Measurements from ENCODE around the gene SETBP1. TPM values are rescaled to one million over a fixed set of nuclear protein-coding genes. Genes with fewer than 3 reads are reported as not detected.

The SETBP1 gene
- total and polyA plus RNA-seq, 9 of the 15 experiments (the other 6 are each of a cell fraction or from before 2014, with no cell fraction given): under 0.01 to 0.13 (median 0.04) TPM

DNA sequence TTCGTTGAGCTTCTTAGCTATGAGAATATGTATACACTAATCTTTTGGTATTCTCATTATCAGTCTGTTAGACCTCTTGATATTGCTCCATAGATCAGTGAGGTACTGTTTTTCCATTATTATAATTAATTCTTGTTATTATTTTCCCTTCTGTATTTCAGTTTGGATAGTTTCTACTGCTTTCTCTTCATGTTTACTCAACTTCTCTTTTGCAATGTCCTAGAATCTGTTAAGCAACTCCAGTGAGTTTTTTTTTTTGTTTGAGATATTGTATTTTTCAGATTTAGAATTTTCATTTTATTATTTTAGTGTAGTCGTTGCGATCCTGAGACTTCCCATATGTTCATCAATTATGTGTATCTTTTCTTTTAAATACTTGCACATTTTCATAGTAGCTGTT is 260.8 kb downstream of the SETBP1 start:
- DNase-seq (ENCODE audit: extremely low read depth in 1 of 4, low spot score in 3 of 4) (no peak), FAIRE-seq (no peak), ATAC-seq (no peak)
- intact Hi-C loops (cut with micrococcal nuclease): no loop called here
- in situ Hi-C loops (cut with MboI): no loop called here
- H3K4me3 ChIP-seq: no peak overlapping the region
- H3K36me3 ChIP-seq (ENCODE audit: control insufficient read depth, insufficient read depth, low read length): no peaks in the 10 kb centered on the region
- H3K4me2 ChIP-seq (ENCODE audit: insufficient read depth, low read length): no peak overlapping the region
- no peak overlapping the region for H3K9ac ChIP-seq (ENCODE audit: insufficient read depth in 1 of 2, low read depth in 2 of 2, low read length in 2 of 2)
- no peaks in the 10 kb centered on the region for H3K4me1 ChIP-seq (replicated peaks in 1 of 2; ENCODE audit: control insufficient read depth in 2 of 2, insufficient read depth in 2 of 2, low read length in 2 of 2)
- 0 out of 5 replicates have a peak, but pooled peaks cover 0 to 3% of the 10 kb centered on the region in 2 experiments for H3K27me3 ChIP-seq (ENCODE audit: control insufficient read depth in 2 of 2, insufficient read depth in 2 of 2, low read length in 2 of 2)
- TF ChIP-seq, protein P1, sequence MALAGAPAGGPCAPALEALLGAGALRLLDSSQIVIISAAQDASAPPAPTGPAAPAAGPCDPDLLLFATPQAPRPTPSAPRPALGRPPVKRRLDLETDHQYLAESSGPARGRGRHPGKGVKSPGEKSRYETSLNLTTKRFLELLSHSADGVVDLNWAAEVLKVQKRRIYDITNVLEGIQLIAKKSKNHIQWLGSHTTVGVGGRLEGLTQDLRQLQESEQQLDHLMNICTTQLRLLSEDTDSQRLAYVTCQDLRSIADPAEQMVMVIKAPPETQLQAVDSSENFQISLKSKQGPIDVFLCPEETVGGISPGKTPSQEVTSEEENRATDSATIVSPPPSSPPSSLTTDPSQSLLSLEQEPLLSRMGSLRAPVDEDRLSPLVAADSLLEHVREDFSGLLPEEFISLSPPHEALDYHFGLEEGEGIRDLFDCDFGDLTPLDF (CRISPR knock-in tag; IDR thresholded peaks at IDR 0.05): no peak
- TF ChIP-seq RAD21 (CRISPR knock-in tag; conservative IDR thresholded peaks at IDR 0.05 in 1 of 2, IDR thresholded peaks at IDR 0.05 in 1 of 2): no peak
- TF ChIP-seq, protein P2, sequence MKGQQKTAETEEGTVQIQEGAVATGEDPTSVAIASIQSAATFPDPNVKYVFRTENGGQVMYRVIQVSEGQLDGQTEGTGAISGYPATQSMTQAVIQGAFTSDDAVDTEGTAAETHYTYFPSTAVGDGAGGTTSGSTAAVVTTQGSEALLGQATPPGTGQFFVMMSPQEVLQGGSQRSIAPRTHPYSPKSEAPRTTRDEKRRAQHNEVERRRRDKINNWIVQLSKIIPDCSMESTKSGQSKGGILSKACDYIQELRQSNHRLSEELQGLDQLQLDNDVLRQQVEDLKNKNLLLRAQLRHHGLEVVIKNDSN (CRISPR knock-in tag; IDR thresholded peaks at IDR 0.05): no peak
- TF ChIP-seq EHMT2 (IDR thresholded peaks at IDR 0.05): no peak
- no peak for TF ChIP-seq PTTG1 (tag; IDR thresholded peaks at IDR 0.05; ENCODE audit: low read depth)
- TF ChIP-seq NFE2 (IDR thresholded peaks at IDR 0.05; ENCODE audit: low read depth): no peak
- TF ChIP-seq ZNF764 (CRISPR knock-in tag; IDR thresholded peaks at IDR 0.05; ENCODE audit: low read depth): no peak
- no peak for TF ChIP-seq ZNF165 (CRISPR knock-in tag; IDR thresholded peaks at IDR 0.05; ENCODE audit: borderline replicate concordance)
- no peaks in the 10 kb centered on the region for H3K9me1 ChIP-seq (ENCODE audit: control insufficient read depth, insufficient read depth, low read length)
- no peak overlapping the region for H3K27ac ChIP-seq (ENCODE audit: extremely low read depth, low read depth, low read length)
- ChIA-PET POLR2A (no interaction called here), CTCF (ENCODE audit: low intra/inter-chr PET ratio) (no interaction called here)
- 0% methylated on average over 3 of the region's 3 CpGs for WGBS (ENCODE audit: insufficient coverage, low coverage, missing lambda C conversion rate)
- no TSS peak for BruUV-seq (replicated peaks)
- H3K9me3 ChIP-seq (replicated peaks; ENCODE audit: control insufficient read depth, insufficient read depth, low read depth, low read length): no peaks in the 10 kb centered on the region
- no peaks in the 10 kb centered on the region for H3K79me2 ChIP-seq (ENCODE audit: control insufficient read depth, insufficient read depth, low read length)
- no peak overlapping the region for H2AFZ ChIP-seq (ENCODE audit: low read depth, low read length)
- no peaks in the 10 kb centered on the region for H4K20me1 ChIP-seq (replicated peaks; ENCODE audit: control insufficient read depth, insufficient read depth, low read length)
